LNCaP clone FGC (cell line): ENCODE results near the gene ATP6V1G1.

Experiments
- DNase-seq: peaks from one replicate; pipeline ENCODE4 v3.0.0-alpha.2; 2011; ENCODE audit warnings: low read depth
- H3K4me3 ChIP-seq: 2 replicates; pipeline ENCODE4 v1.5.1; 2011; ENCODE audit warnings: mild to moderate bottlenecking, low read depth, low read length, control low read depth
- CTCF ChIP-seq: IDR thresholded peaks from 2 replicates; pipeline ENCODE4 v1.5.1; 2012; ENCODE audit warnings: mild to moderate bottlenecking; ENCODE audit not compliant: control insufficient read depth, insufficient read depth; ENCODE audit errors: extremely low read depth

ATP6V1G1 gene

GRCh38 chr9:114634387-114634786, 46.8 kb downstream of the ATP6V1G1 start:
- TF ChIP-seq CTCF, result no peak
- no peak overlapping the region for H3K4me3 ChIP-seq
- no peak for DNase-seq

GRCh38 chr9:114638404-114638803, 50.8 kb downstream of the ATP6V1G1 start:
- no peak for DNase-seq
- no peak overlapping the region for H3K4me3 ChIP-seq
- no peak for TF ChIP-seq CTCF

GRCh38 chr9:114641967-114642366, 54.4 kb downstream of the ATP6V1G1 start:
- no peak overlapping the region for H3K4me3 ChIP-seq
- no peak for TF ChIP-seq CTCF
- DNase-seq, result no peak

GRCh38 chr9:114643001-114643400, 55.4 kb downstream of the ATP6V1G1 start:
- no peak for TF ChIP-seq CTCF
- H3K4me3 ChIP-seq, result no peak overlapping the region
- no peak for DNase-seq

- no peak for TF ChIP-seq CTCF
- H3K4me3 ChIP-seq, result no peak overlapping the region
- DNase-seq, result no peak
These were observed 56.3 kb downstream of the ATP6V1G1 start for GRCh38 chr9:114643896-114644295.
